H1 (cell line): ENCODE data around the gene NAT10. TPM values are rescaled to one million over a fixed set of nuclear protein-coding genes. Genes with fewer than 3 reads are reported as not detected.

ENCODE experiments used
- CTCF ChIA-PET: fragments of 300-600 bp; sonication (Branson Sonifier 250); formaldehyde crosslinking; loops from one replicate; lab custom pipeline; 2021; ENCODE audit not compliant: partially characterized antibody; lab: Charles Lee
- POLR2A ChIA-PET: fragments of 300-600 bp; sonication (Branson Sonifier 250); formaldehyde crosslinking; loops from one replicate; lab custom pipeline; 2021; ENCODE audit warnings: inconsistent platforms; ENCODE audit not compliant: partially characterized antibody; lab: Charles Lee
- DNase-seq, 2 experiments: peaks; one replicate each; pipeline versions ENCODE4 v3.0.0 to v3.0.0-alpha.2; 2010 to 2022; ENCODE audit warnings: low spot score in 2 of 2, low read depth in 1 of 2, mixed read lengths in 1 of 2
- FAIRE-seq: peaks from 2 replicates; lab custom pipeline; 2011; peaks lifted over from hg19 to GRCh38; lab: Jason Lieb, UNC
- H2AFZ ChIP-seq: 2 replicates; pipeline ENCODE4 v1.8.1; 2012; ENCODE audit warnings: low read length, inconsistent platforms
- H2AK5ac ChIP-seq: 2 replicates; pipeline ENCODE4 v1.6.1; 2013; ENCODE audit warnings: low read depth, low read length
- H2BK120ac ChIP-seq: replicated peaks from 2 replicates; pipeline ENCODE3; 2013; ENCODE audit warnings: low read depth, low read length, inconsistent platforms
- H2BK12ac ChIP-seq: 2 replicates; pipeline ENCODE4 v1.6.1; 2013; ENCODE audit warnings: low read depth, low read length
- H2BK15ac ChIP-seq: 2 replicates; pipeline ENCODE4 v1.6.1; 2013; ENCODE audit warnings: low read length
- H2BK20ac ChIP-seq: 2 replicates; pipeline ENCODE4 v1.6.1; 2013; ENCODE audit warnings: low read length
- H2BK5ac ChIP-seq: 2 replicates; pipeline ENCODE4 v1.6.1; 2013; ENCODE audit warnings: low read depth, low read length
- H3K14ac ChIP-seq: 2 replicates; pipeline ENCODE4 v1.6.1; 2013; ENCODE audit warnings: inconsistent platforms; ENCODE audit not compliant: insufficient read length
- H3K18ac ChIP-seq: 2 replicates; pipeline ENCODE4 v1.6.1; 2013; ENCODE audit warnings: low read length; ENCODE audit errors: extremely low read depth
- H3K23ac ChIP-seq: 2 replicates; pipeline ENCODE4 v1.6.1; 2013; ENCODE audit warnings: inconsistent platforms; ENCODE audit not compliant: insufficient read length
- H3K23me2 ChIP-seq: 2 replicates; pipeline ENCODE4 v1.6.1; 2013; ENCODE audit warnings: low read depth, low read length
- H3K27ac ChIP-seq: 2 replicates; pipeline ENCODE4 v1.6.1; 2011; ENCODE audit warnings: low read depth, low read length, inconsistent platforms
- H3K27me3 ChIP-seq, 4 experiments: replicated peaks in 1 of 4; 1 replicate in 1 of 4; 2 replicates in 3 of 4; pipeline versions ENCODE4 v1.6.1 to v1.8.1; 2011 to 2013; ENCODE audit warnings: low read length in 3 of 4, mild to moderate bottlenecking in 3 of 4, inconsistent platforms in 2 of 4, mixed read lengths in 2 of 4, moderate library complexity in 1 of 4; ENCODE audit not compliant: control insufficient read depth in 3 of 4, insufficient read depth in 3 of 4; ENCODE audit errors: extremely low read depth in 1 of 4
- H3K36me3 ChIP-seq, 4 experiments: 2 replicates each; pipeline versions ENCODE4 v1.6.1 to v1.8.1; 2011 to 2013; ENCODE audit warnings: mild to moderate bottlenecking in 4 of 4, low read length in 3 of 4, moderate library complexity in 2 of 4, control low read depth in 1 of 4, inconsistent platforms in 1 of 4; ENCODE audit not compliant: insufficient read depth in 4 of 4, control insufficient read depth in 2 of 4
- H3K4ac ChIP-seq: replicated peaks from 2 replicates; pipeline ENCODE3; 2013; ENCODE audit warnings: low read length, low read depth, mixed read lengths, inconsistent platforms; ENCODE audit not compliant: insufficient read length
- H3K4me1 ChIP-seq, 4 experiments: replicated peaks in 1 of 4; 1 replicate in 1 of 4; 2 replicates in 3 of 4; pipeline versions ENCODE4 v1.6.1 to v1.8.1; 2011 to 2013; ENCODE audit warnings: low read length in 3 of 4, inconsistent platforms in 2 of 4, mixed read lengths in 1 of 4; ENCODE audit not compliant: insufficient read depth in 4 of 4, control insufficient read depth in 3 of 4
- H3K4me2 ChIP-seq, 2 experiments: 2 replicates each; pipeline versions ENCODE4 v1.6.1 to v1.8.1; 2011 to 2013; ENCODE audit warnings: low read depth in 2 of 2, low read length in 2 of 2, control low read depth in 1 of 2, inconsistent platforms in 1 of 2, mild to moderate bottlenecking in 1 of 2; ENCODE audit not compliant: insufficient read depth in 1 of 2
- H3K4me3 ChIP-seq, 4 experiments: fragments of 200-600, 300-600 bp in 1 of 4; sonication (generic), shearing (Covaris generic), sonication (Bioruptor Twin) in 1 of 4; 2 replicates each; pipeline versions ENCODE4 v1.5.1 to v1.8.1; 2011 to 2016; ENCODE audit warnings: low read length in 4 of 4, low read depth in 3 of 4, control low read depth in 2 of 4, inconsistent platforms in 2 of 4, mild to moderate bottlenecking in 2 of 4, mixed read lengths in 1 of 4, moderate library complexity in 1 of 4; ENCODE audit not compliant: insufficient read depth in 2 of 4; ENCODE audit errors: extremely low read depth in 1 of 4
- H3K56ac ChIP-seq: replicated peaks from 2 replicates; pipeline ENCODE3; 2013; ENCODE audit warnings: low read depth, mild to moderate bottlenecking, mixed read lengths, low read length, inconsistent platforms; ENCODE audit not compliant: insufficient read length
- H3K79me1 ChIP-seq: 2 replicates; pipeline ENCODE4 v1.6.1; 2013; ENCODE audit warnings: low read depth, low read length, control low read depth
- H3K79me2 ChIP-seq, 2 experiments: 2 replicates each; pipeline versions ENCODE4 v1.6.1 to v1.8.1; 2012 to 2013; ENCODE audit warnings: low read length in 2 of 2, mild to moderate bottlenecking in 2 of 2, inconsistent platforms in 1 of 2; ENCODE audit not compliant: insufficient read depth in 2 of 2, control insufficient read depth in 1 of 2
- H3K9ac ChIP-seq, 4 experiments: replicated peaks in 1 of 4; 1 replicate in 1 of 4; 2 replicates in 3 of 4; pipeline versions ENCODE4 v1.6.1 to v1.8.1; 2011 to 2013; ENCODE audit warnings: low read depth in 3 of 4, low read length in 3 of 4, control low read depth in 2 of 4, mild to moderate bottlenecking in 2 of 4, moderate library complexity in 2 of 4, inconsistent platforms in 1 of 4; ENCODE audit errors: extremely low read depth in 1 of 4
- H3K9me3 ChIP-seq, 2 experiments: 2 replicates each; pipeline versions ENCODE4 v1.6.1 to v1.8.1; 2012 to 2013; ENCODE audit warnings: mild to moderate bottlenecking in 2 of 2, moderate library complexity in 2 of 2, control low read depth in 1 of 2, inconsistent platforms in 1 of 2, low read depth in 1 of 2, low read length in 1 of 2, mixed read lengths in 1 of 2; ENCODE audit not compliant: insufficient read depth in 2 of 2
- H4K20me1 ChIP-seq, 2 experiments: replicated peaks in 1 of 2; 2 replicates each; pipeline versions ENCODE3 to v1.8.1; 2011 to 2013; ENCODE audit warnings: inconsistent platforms in 2 of 2, low read length in 2 of 2, mild to moderate bottlenecking in 1 of 2; ENCODE audit not compliant: insufficient read depth in 2 of 2, control insufficient read depth in 1 of 2
- H4K5ac ChIP-seq: 2 replicates; pipeline ENCODE4 v1.6.1; 2013; ENCODE audit warnings: low read length, low read depth, mixed read lengths, inconsistent platforms; ENCODE audit not compliant: insufficient read length
- H4K8ac ChIP-seq: 2 replicates; pipeline ENCODE4 v1.8.0; 2013; ENCODE audit warnings: mild to moderate bottlenecking, moderate library complexity, low read length, inconsistent platforms; ENCODE audit not compliant: insufficient read depth; ENCODE audit errors: extremely low read depth
- H4K91ac ChIP-seq: replicated peaks from 2 replicates; pipeline ENCODE3; 2013; ENCODE audit warnings: low read length, mixed read lengths, inconsistent platforms; ENCODE audit not compliant: insufficient read length
- CEBPB ChIP-seq: IDR thresholded peaks from 2 replicates; pipeline ENCODE4 v1.6.1; 2012; ENCODE audit warnings: low read depth, low read length
- CREB1 ChIP-seq: IDR thresholded peaks from 2 replicates; pipeline ENCODE4 v1.6.1; 2012; ENCODE audit warnings: inconsistent platforms
- EZH2 ChIP-seq: fragments of 200-600 bp; sonication (generic); IDR thresholded peaks from 2 replicates; pipeline ENCODE4 v1.7.1; 2012; ENCODE audit warnings: low read depth, mild to moderate bottlenecking, moderate library complexity, low read length, inconsistent platforms; ENCODE audit not compliant: severe bottlenecking
- POLR2A ChIP-seq, 2 experiments: IDR thresholded peaks; 1 replicate in 1 of 2; 2 replicates in 1 of 2; pipeline ENCODE4 v1.6.1; 2011; ENCODE audit warnings: low read depth in 2 of 2, low read length in 2 of 2, mild to moderate bottlenecking in 2 of 2; ENCODE audit errors: control extremely low read depth in 1 of 2
- WGBS, 2 experiments: shearing (Covaris generic) in 1 of 2; methylation state at CpG; one replicate each; pipeline versions ENCODE4 v1.1.6 to v1.1.7; 2013 to 2015; ENCODE audit warnings: low lambda C conversion rate in 2 of 2, mixed read lengths in 2 of 2, inconsistent platforms in 1 of 2, low coverage in 1 of 2, missing lambda C conversion rate in 1 of 2; ENCODE audit not compliant: insufficient replicate concordance in 2 of 2, insufficient coverage in 1 of 2, insufficient read length in 1 of 2; ENCODE audit errors: extremely low coverage in 1 of 2, missing lambda C conversion rate in 1 of 2; 5-methylcytosine and 5-hydroxymethylcytosine counted together
- polyA plus RNA-seq, 7 experiments: library from polyadenylated mRNA; depleted of rRNA in 3 of 7; stranded (reverse) in 5 of 7; unstranded in 2 of 7; fragments of >200 nt in 5 of 7; fragments of 200-250 nt in 2 of 7; gene quantifications; 1 replicate in 5 of 7; 2 replicates in 1 of 7; 4 replicates in 1 of 7; pipeline versions ENCODE4 v1.2.1 to v1.2.3, GENCODE V29; 2011 to 2013; ENCODE audit warnings: missing spikeins in 2 of 7, mixed read lengths in 2 of 7
- total RNA-seq: library from RNA; stranded (reverse); fragmentation: NEBNext Ultra II Directional; extraction: Animal tissue kit (Norgen Biotek cat#: 25700); gene quantifications from 2 replicates; pipeline ENCODE4 v1.2.1, GENCODE V29; 2021

The NAT10 gene
- total and polyA plus RNA-seq, 2 of the 8 experiments (the other 6 are each of a cell fraction or from before 2014, with no cell fraction given), result 66.3 to 89.6 TPM

- no peak for FAIRE-seq
Observed at GRCh38 chr11:34145073-34145472, 39.6 kb downstream of the NAT10 start.

More at GRCh38 chr11:34145073-34145472, 39.6 kb downstream of the NAT10 start:
- Histone ChIP-seq H3K9me3 (no peaks in the 10 kb centered on the region), H3K23ac (no peak overlapping the region), H3K56ac (no peak overlapping the region), H2BK120ac (no peak overlapping the region), H2BK20ac (no peak overlapping the region), H3K14ac (no peak overlapping the region), H3K23me2 (no peaks in the 10 kb centered on the region; the same call in 1 of the 2 replicates), H2BK12ac (no peak overlapping the region), H3K4me2 (no peak overlapping the region), H2BK15ac (no peak overlapping the region), H4K8ac (no peak overlapping the region), H3K4me3 (no peak overlapping the region), H3K4me1 (no peaks in the 10 kb centered on the region), H4K20me1 (peaks cover 2 to 7% of the 10 kb centered on the region in 2 experiments), H4K5ac (no peak overlapping the region), H4K91ac (no peak overlapping the region), H2BK5ac (no peak overlapping the region), H3K27me3 (no peaks in the 10 kb centered on the region), H3K36me3 (peaks cover 44 to 87% (median 64%) of the 10 kb centered on the region in 4 experiments), H3K27ac (no peak overlapping the region), H2AK5ac (no peak overlapping the region), H3K9ac (no peak overlapping the region), H3K18ac (no peak overlapping the region), H3K4ac (no peak overlapping the region), H2AFZ (no peak overlapping the region), H3K79me1 (no peaks in the 10 kb centered on the region), H3K79me2 (no peaks in the 10 kb centered on the region)
- ChIA-PET CTCF (interaction anchor here (1.0 to 1.2 kb wide), 2 partner anchors 33 to 348 kb away, joined by 3 read pairs; no protein-coding TSS in a partner anchor), POLR2A (interaction anchor here (1.2 kb wide), 1 partner anchor 14 kb away, joined by 3 read pairs; no protein-coding TSS in a partner anchor)
- 93% methylated on average over 5 of the region's 5 CpGs; no CpG with 5 or more reads in 1 of the 2 experiments for WGBS, 2 experiments
- TF ChIP-seq CREB1 (no peak), CEBPB (no peak), EZH2 (no peak), POLR2A (IDR thresholded peaks at IDR 0.05; ENCODE audit: control extremely low read depth in 1 of 2, low read depth in 2 of 2, low read length in 2 of 2) (no peak)
- no peak for DNase-seq
